IPS-18c (cell line): ENCODE measurements around the gene PGAP2.

ENCODE experiments used
- H3K4me3 ChIP-seq: 2 replicates; pipeline ENCODE4 v1.7.0; 2013; ENCODE audit warnings: low read depth, mild to moderate bottlenecking, low read length, moderate library complexity; ENCODE audit not compliant: insufficient read depth
- H3K9me3 ChIP-seq: one replicate; pipeline ENCODE4 v1.6.1; 2013; ENCODE audit warnings: mild to moderate bottlenecking, low read length, moderate library complexity; ENCODE audit not compliant: control insufficient read depth, insufficient read depth

PGAP2 gene

DNA sequence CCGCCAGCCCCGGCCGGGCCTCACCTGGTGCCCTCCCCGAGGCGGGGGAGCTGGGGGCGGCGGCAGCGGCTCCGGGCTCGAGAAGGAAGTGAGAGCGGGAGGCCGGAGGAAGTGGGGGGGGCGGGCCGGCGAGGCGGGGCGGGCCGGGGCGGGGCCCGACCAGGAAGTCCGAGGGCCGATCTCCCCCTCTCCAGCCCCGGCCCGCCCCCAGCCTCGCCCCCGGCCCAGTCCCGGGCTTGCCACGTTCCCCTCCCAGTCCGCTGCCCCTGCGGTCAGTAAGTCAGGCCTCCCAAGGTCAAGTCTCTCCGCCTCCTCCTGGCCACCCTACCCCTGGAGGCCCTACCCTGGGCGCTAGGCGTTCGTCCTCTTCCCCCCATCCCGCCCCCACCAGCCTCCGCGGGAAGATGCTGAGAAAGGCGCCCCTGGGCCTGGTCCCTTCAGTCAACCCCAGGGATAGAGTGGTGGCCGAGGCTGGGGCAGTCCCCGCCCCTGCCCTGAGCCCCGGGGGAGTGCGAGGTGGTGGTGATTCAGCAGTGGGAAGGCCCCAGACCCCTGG lies 32.6 kb downstream of the PGAP2 start, which contains the start of gene RHOG:
Gene RHOG, minus strand, starts transcription at position 90 of the 556 bp plus-strand sequence. CDS start 12,821 bp downstream, outside the sequence.
- Histone ChIP-seq H3K9me3 (no peaks in the 10 kb centered on the region), H3K4me3 (peak within 1 kb of the TSS; percentile 78)

- Histone ChIP-seq H3K9me3 (no peaks in the 10 kb centered on the region), H3K4me3 (peak overlapping the region; percentile 62)
Measured at GRCh38 chr11:3841426-3842350, 33.3 kb downstream of the PGAP2 start.

GRCh38 chr11:3843326-3843725 lies 35.0 kb downstream of the PGAP2 start:
- H3K9me3 ChIP-seq = no peaks in the 10 kb centered on the region
- no peak overlapping the region for H3K4me3 ChIP-seq

- Histone ChIP-seq H3K4me3 (no peak overlapping the region), H3K9me3 (no peaks in the 10 kb centered on the region)
Measured at GRCh38 chr11:3845246-3845645, 36.9 kb downstream of the PGAP2 start.

DNA sequence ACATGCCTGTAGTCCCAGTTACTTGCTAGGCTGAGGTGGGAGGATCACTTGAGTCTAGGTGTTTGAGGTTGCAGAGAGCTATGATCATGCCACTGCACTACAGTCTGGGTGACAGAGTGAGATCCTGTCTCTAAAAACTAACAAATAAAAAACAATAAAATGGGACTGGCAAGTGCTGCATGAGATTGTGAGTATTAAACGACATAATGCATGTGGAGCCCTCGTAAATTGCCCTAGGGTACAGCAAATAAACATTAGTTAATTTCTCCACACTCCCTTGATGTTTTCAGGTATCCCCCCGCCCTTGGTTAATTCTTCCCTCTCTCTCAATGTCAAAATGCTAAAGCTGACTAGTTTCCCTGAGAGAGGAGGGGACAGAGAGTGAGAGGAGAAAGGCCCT lies 37.3 kb downstream of the PGAP2 start:
- no peaks in the 10 kb centered on the region for H3K9me3 ChIP-seq

GRCh38 chr11:3849297-3849874 lies 41.0 kb downstream of the PGAP2 start:
- Histone ChIP-seq H3K4me3 (no peak overlapping the region), H3K9me3 (no peaks in the 10 kb centered on the region)

More for the DNA sequence above, 37.3 kb downstream of the PGAP2 start:
- H3K4me3 ChIP-seq = no peak overlapping the region

GRCh38 chr11:3853545-3853842 lies 45.1 kb downstream of the PGAP2 start:
- H3K4me3 ChIP-seq = no peak overlapping the region
- H3K9me3 ChIP-seq = no peaks in the 10 kb centered on the region

DNA sequence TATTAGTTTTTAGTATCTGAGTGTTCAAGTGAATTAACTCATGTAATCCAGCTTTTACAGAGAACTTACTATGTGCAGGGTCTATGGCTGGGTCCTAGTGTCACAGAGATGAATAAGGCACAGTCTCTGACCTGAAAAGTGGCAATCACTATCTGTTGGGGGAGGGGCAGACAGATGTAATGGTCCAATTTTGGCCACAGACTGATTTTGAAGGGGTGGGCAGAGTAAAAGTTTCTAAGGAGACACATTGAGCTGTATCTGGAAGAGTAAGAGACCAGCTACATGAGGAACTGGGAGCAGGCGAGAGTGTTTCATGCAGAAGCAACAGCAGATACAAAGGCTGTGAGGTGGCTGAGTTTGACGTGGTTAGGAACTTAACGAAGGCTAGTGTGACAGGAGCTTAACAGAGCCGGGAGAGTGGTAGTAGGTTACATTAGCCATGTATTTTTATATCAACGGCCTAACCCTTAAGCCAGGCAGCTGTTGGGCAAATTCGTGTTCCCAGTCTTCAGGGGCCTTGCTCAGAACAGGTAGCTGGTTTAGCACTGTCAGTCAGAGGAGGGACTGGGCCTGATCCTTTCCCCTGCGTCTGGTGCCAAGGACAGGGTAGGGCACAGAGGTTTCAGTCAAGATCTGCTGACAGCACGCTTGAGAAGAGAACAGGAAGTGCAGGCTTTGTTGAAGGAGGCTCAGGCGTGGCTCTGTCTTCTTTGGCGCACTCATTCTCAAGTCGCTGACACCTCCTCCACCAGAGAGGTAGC lies 45.7 kb downstream of the PGAP2 start:
- H3K9me3 ChIP-seq = no peaks in the 10 kb centered on the region
- H3K4me3 ChIP-seq = no peak overlapping the region; the same call in 1 of the 2 replicates

DNA sequence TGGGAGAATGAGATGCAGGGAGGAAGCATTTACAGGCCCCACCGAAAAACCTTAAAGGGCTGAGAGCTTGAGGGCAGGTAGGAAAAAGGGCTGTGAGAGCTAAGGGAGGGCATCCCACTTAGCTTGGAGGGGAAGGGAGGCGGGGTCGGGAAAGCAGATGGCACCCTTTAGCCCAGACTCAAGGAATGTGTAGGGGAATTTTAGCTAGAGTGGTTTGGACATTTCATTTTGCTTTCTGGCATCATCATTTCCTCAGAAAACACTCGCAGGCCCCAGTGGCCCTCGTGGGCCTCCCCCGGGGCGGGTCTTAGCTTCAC lies 46.3 kb downstream of the PGAP2 start:
- no peak overlapping the region; the same call in 1 of the 2 replicates for H3K4me3 ChIP-seq

GRCh38 chr11:3854977-3855807 lies 46.8 kb downstream of the PGAP2 start, which contains the start of gene STIM1:
Gene STIM1, plus strand, starts transcription at chr11:3855664. Its CDS starts 607 bp downstream, at chr11:3856271.
- peak within 1 kb of the TSS; percentile 97 for H3K4me3 ChIP-seq

More for the DNA sequence above, 46.3 kb downstream of the PGAP2 start:
- H3K9me3 ChIP-seq = no peaks in the 10 kb centered on the region

GRCh38 chr11:3855808-3856491 lies 47.6 kb downstream of the PGAP2 start:
- H3K4me3 ChIP-seq = peak overlapping the region; percentile 81
- no peaks in the 10 kb centered on the region for H3K9me3 ChIP-seq

More at GRCh38 chr11:3854977-3855807, 46.8 kb downstream of the PGAP2 start, which contains the start of gene STIM1:
- no peaks in the 10 kb centered on the region for H3K9me3 ChIP-seq

GRCh38 chr11:3856856-3857553 lies 48.6 kb downstream of the PGAP2 start:
- no peaks in the 10 kb centered on the region for H3K9me3 ChIP-seq
- H3K4me3 ChIP-seq = no peak overlapping the region

DNA sequence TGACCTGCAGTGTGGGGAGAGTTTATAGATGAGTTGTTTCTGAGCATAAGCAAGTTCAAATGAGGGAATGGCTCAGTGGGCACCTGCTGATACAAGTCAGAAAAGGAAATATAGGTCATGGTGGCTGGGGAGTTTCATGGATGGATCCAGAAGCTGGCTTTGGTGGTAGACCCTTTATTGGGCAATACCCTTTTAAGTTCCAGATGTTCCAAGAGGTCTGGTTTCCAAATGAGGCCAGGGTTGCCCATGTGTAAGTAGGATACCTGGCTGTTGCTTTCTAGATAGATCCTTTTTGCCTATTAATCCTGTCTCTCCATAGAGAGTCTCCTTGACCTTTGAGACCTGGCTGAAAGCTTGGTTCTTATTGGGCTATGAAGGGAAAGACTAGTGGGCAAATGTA lies 49.3 kb downstream of the PGAP2 start:
- no peak overlapping the region for H3K4me3 ChIP-seq
- no peaks in the 10 kb centered on the region for H3K9me3 ChIP-seq

GRCh38 chr11:3859373-3859881 lies 51.1 kb downstream of the PGAP2 start:
- Histone ChIP-seq H3K4me3 (no peak overlapping the region), H3K9me3 (no peaks in the 10 kb centered on the region)

- no peak overlapping the region for H3K4me3 ChIP-seq
- no peaks in the 10 kb centered on the region for H3K9me3 ChIP-seq
Measured at GRCh38 chr11:3860375-3860774, 52.0 kb downstream of the PGAP2 start.
